Fibroblast of pulmonary artery (primary cell): ENCODE data around the gene FAM163A.

Source experiments
- DNase-seq: peaks from one replicate; pipeline ENCODE4 v3.0.0-alpha.2; 2010; ENCODE audit warnings: low read depth
- H3K4me3 ChIP-seq: replicated peaks from 2 replicates; pipeline ENCODE4 v1.5.1; 2011; ENCODE audit warnings: low read depth, mild to moderate bottlenecking, control low read depth, low read length, moderate library complexity
- CTCF ChIP-seq: IDR thresholded peaks from 2 replicates; pipeline ENCODE4 v1.5.1; 2011; ENCODE audit warnings: mild to moderate bottlenecking, control low read depth, low read length, inconsistent platforms; ENCODE audit errors: missing control alignments

FAM163A gene

GRCh38 chr1:179775009-179775408 lies 31.9 kb downstream of the FAM163A start:
- no peak for TF ChIP-seq CTCF
- DNase-seq = no peak
- H3K4me3 ChIP-seq = no peak overlapping the region

- no peak for TF ChIP-seq CTCF
- DNase-seq = no peak
- H3K4me3 ChIP-seq = no peak overlapping the region
Measured at GRCh38 chr1:179776831-179777230, 33.7 kb downstream of the FAM163A start.

- no peak for TF ChIP-seq CTCF
- no peak overlapping the region for H3K4me3 ChIP-seq
- DNase-seq = no peak
Measured at GRCh38 chr1:179777731-179778130, 34.6 kb downstream of the FAM163A start.

- no peak for TF ChIP-seq CTCF
- DNase-seq = peak; percentile 74
- H3K4me3 ChIP-seq = no peak overlapping the region
Measured at GRCh38 chr1:179779645-179780272, 36.7 kb downstream of the FAM163A start.

GRCh38 chr1:179781962-179782361 lies 38.9 kb downstream of the FAM163A start:
- no peak for TF ChIP-seq CTCF
- peak; percentile 82 for DNase-seq
- H3K4me3 ChIP-seq = no peak overlapping the region

- no peak overlapping the region for H3K4me3 ChIP-seq
- no peak for DNase-seq
- no peak for TF ChIP-seq CTCF
Measured at GRCh38 chr1:179785031-179785431, 41.9 kb downstream of the FAM163A start.

- no peak for DNase-seq
- no peak for TF ChIP-seq CTCF
- no peak overlapping the region for H3K4me3 ChIP-seq
Measured at GRCh38 chr1:179785728-179786127, 42.6 kb downstream of the FAM163A start.
